ENCODE data around the gene THRA.

DNA sequence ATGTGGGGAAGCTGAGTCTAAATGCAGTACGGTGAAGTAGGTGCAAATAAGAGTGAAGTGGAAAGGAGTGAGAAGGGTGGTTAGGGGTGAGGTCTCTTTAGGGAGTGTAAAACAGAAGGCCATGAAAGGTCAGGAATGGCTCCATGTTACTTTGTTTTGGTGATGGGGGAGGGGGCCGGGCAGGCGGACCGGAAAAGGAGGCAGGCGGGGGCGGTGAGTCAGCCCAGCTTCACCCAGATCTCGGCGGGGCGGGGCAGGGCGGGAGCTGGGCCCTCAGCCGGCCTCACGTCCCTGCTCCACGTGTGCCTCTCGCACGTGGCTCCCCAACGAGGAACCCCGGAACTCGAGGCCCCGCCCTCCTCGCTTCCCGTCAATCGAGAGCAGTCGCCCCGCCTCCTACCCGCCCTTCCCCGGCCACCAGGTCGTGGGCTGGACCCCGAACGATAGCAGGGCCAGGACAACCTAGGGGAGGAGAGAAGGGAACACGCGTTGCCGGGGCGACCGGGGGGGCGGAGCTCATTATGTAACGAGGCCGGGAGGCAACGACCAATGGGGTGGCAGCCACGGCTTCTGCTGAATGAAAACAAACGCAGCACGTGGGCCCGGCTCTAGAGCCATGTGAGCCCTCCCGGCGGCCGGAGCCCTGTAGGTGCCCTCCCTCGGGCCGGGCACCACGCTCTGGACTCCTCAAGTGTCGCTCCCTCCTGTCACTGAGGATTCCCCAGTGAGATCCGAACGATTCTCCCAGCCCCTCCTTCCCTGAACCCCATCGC lies 36.3 kb downstream of the THRA start:
- TF ChIP-seq EZH2 (IDR thresholded peaks at IDR 0.05; ENCODE audit: low read length): no peak
- TF ChIP-seq, protein P1, sequence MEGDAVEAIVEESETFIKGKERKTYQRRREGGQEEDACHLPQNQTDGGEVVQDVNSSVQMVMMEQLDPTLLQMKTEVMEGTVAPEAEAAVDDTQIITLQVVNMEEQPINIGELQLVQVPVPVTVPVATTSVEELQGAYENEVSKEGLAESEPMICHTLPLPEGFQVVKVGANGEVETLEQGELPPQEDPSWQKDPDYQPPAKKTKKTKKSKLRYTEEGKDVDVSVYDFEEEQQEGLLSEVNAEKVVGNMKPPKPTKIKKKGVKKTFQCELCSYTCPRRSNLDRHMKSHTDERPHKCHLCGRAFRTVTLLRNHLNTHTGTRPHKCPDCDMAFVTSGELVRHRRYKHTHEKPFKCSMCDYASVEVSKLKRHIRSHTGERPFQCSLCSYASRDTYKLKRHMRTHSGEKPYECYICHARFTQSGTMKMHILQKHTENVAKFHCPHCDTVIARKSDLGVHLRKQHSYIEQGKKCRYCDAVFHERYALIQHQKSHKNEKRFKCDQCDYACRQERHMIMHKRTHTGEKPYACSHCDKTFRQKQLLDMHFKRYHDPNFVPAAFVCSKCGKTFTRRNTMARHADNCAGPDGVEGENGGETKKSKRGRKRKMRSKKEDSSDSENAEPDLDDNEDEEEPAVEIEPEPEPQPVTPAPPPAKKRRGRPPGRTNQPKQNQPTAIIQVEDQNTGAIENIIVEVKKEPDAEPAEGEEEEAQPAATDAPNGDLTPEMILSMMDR (optimal IDR thresholded peaks at IDR 0.05 in 1 of 3, IDR thresholded peaks at IDR 0.05 in 1 of 3, conservative IDR thresholded peaks at IDR 0.05 in 1 of 3; ENCODE audit: extremely low read depth in 1 of 3, insufficient read depth in 2 of 3, low read length in 3 of 3): no peak
